ENCODE results near the gene HOXC11.
A peak's percentile ranks its signal among the peaks of the same experiment; 100 is the strongest.

HOXC11 gene

GRCh38 chr12:53975064-53975471 is 2.1 kb downstream of the HOXC11 start:
- no peaks in the 10 kb centered on the region for H3K79me2 ChIP-seq (ENCODE audit: insufficient read depth, low read depth)
- peak overlapping the region; percentile 7; the same call in 1 of the 2 replicates for H3K4me2 ChIP-seq
- H2AFZ ChIP-seq (ENCODE audit: low read depth), result peak overlapping the region; percentile 19; the same call in 1 of the 2 replicates
- no peaks in the 10 kb centered on the region for H4K20me1 ChIP-seq (ENCODE audit: insufficient read depth)
- H3K4me3 ChIP-seq (IDR thresholded peaks at IDR 0.05; ENCODE audit: insufficient read depth, low read depth, low read length), result no peak overlapping the region
- H3K4me1 ChIP-seq (ENCODE audit: low read depth, poor library complexity, severe bottlenecking), result peaks cover 13% of the 10 kb centered on the region
- no peak overlapping the region for H3K9ac ChIP-seq
- H3K27ac ChIP-seq, result no peak overlapping the region
- TF ChIP-seq CTCF (conservative IDR thresholded peaks at IDR 0.05; ENCODE audit: low read depth, low read length), result no peak
- no peaks in the 10 kb centered on the region for H3K36me3 ChIP-seq (ENCODE audit: insufficient read depth)
- peaks cover 98% of the 10 kb centered on the region for H3K27me3 ChIP-seq (ENCODE audit: insufficient read depth, low read depth)

GRCh38 chr12:53975479-53976152 is 2.7 kb downstream of the HOXC11 start:
- H3K27ac ChIP-seq, result no peak overlapping the region
- TF ChIP-seq CTCF (conservative IDR thresholded peaks at IDR 0.05; ENCODE audit: low read depth, low read length), result no peak

GRCh38 chr12:53976172-53976822 is 3.4 kb downstream of the HOXC11 start:
- H3K4me2 ChIP-seq, result no peak overlapping the region
- no peak overlapping the region for H2AFZ ChIP-seq (ENCODE audit: low read depth)
- H3K9ac ChIP-seq, result no peak overlapping the region
- H3K4me1 ChIP-seq (ENCODE audit: low read depth, poor library complexity, severe bottlenecking), result peaks cover 13% of the 10 kb centered on the region
- no peak for TF ChIP-seq CTCF (conservative IDR thresholded peaks at IDR 0.05; ENCODE audit: low read depth, low read length)
- no peaks in the 10 kb centered on the region for H3K79me2 ChIP-seq (ENCODE audit: insufficient read depth, low read depth)
- no peaks in the 10 kb centered on the region for H4K20me1 ChIP-seq (ENCODE audit: insufficient read depth)
- H3K4me3 ChIP-seq (IDR thresholded peaks at IDR 0.05; ENCODE audit: insufficient read depth, low read depth, low read length), result no peak overlapping the region
- no peaks in the 10 kb centered on the region for H3K36me3 ChIP-seq (ENCODE audit: insufficient read depth)
- no peak overlapping the region for H3K27ac ChIP-seq
- H3K27me3 ChIP-seq (ENCODE audit: insufficient read depth, low read depth), result peaks cover 98% of the 10 kb centered on the region

More at GRCh38 chr12:53975479-53976152, 2.7 kb downstream of the HOXC11 start:
- peaks cover 98% of the 10 kb centered on the region for H3K27me3 ChIP-seq (ENCODE audit: insufficient read depth, low read depth)
- H3K4me1 ChIP-seq (ENCODE audit: low read depth, poor library complexity, severe bottlenecking), result peaks cover 13% of the 10 kb centered on the region
- H3K9ac ChIP-seq, result no peak overlapping the region
- H2AFZ ChIP-seq (ENCODE audit: low read depth), result no peak overlapping the region
- H3K4me3 ChIP-seq (IDR thresholded peaks at IDR 0.05; ENCODE audit: insufficient read depth, low read depth, low read length), result no peak overlapping the region
- 0 out of 2 replicates have a peak overlapping the region, but pooled peaks have one; percentile 6 for H3K4me2 ChIP-seq
- no peaks in the 10 kb centered on the region for H3K36me3 ChIP-seq (ENCODE audit: insufficient read depth)
- H4K20me1 ChIP-seq (ENCODE audit: insufficient read depth), result no peaks in the 10 kb centered on the region
- no peaks in the 10 kb centered on the region for H3K79me2 ChIP-seq (ENCODE audit: insufficient read depth, low read depth)

GRCh38 chr12:53976823-53977595 is 4.1 kb downstream of the HOXC11 start:
- TF ChIP-seq CTCF (conservative IDR thresholded peaks at IDR 0.05; ENCODE audit: low read depth, low read length), result no peak
- no peak overlapping the region for H3K27ac ChIP-seq
- no peaks in the 10 kb centered on the region for H4K20me1 ChIP-seq (ENCODE audit: insufficient read depth)
- 0 out of 2 replicates have a peak overlapping the region, but pooled peaks have one; percentile 44 for H3K4me2 ChIP-seq
- H3K9ac ChIP-seq, result no peak overlapping the region
- no peaks in the 10 kb centered on the region for H3K79me2 ChIP-seq (ENCODE audit: insufficient read depth, low read depth)
- peaks cover 98% of the 10 kb centered on the region for H3K27me3 ChIP-seq (ENCODE audit: insufficient read depth, low read depth)
- H2AFZ ChIP-seq (ENCODE audit: low read depth), result no peak overlapping the region
- peaks cover 13% of the 10 kb centered on the region for H3K4me1 ChIP-seq (ENCODE audit: low read depth, poor library complexity, severe bottlenecking)
- no peak overlapping the region for H3K4me3 ChIP-seq (IDR thresholded peaks at IDR 0.05; ENCODE audit: insufficient read depth, low read depth, low read length)
- H3K36me3 ChIP-seq (ENCODE audit: insufficient read depth), result no peaks in the 10 kb centered on the region
